Stimulated activated CD4-positive, alpha-beta T cell treated with anti-CD3 and anti-CD28 coated beads, TNF-alpha, amount 100 ng/mL, for 24 hours (primary cell): Measurements from ENCODE around the gene IL33.
A peak's percentile ranks its signal among the peaks of the same experiment; 100 is the strongest.

ENCODE experiments used
- DNase-seq, 3 experiments: peaks; one replicate each; pipeline ENCODE4 v3.0.0-alpha.2; 2020; ENCODE audit warnings: low read depth in 3 of 3

Gene IL33

GRCh38 chr9:6216951-6217350, 1.3 kb downstream of the IL33 start:
- DNase-seq, result no peak

- no peak for DNase-seq
Observed at GRCh38 chr9:6218099-6218502, 2.5 kb downstream of the IL33 start.

- no peak for DNase-seq
Observed at GRCh38 chr9:6219040-6219439, 3.4 kb downstream of the IL33 start.

- DNase-seq, result no peak
Observed at GRCh38 chr9:6219981-6220380, 4.4 kb downstream of the IL33 start.

- no peak for DNase-seq
Observed at GRCh38 chr9:6224393-6225154, 9.0 kb downstream of the IL33 start.

GRCh38 chr9:6226696-6227095, 11.1 kb downstream of the IL33 start:
- DNase-seq, result no peak

GRCh38 chr9:6229186-6229585, 13.6 kb downstream of the IL33 start:
- DNase-seq, result no peak

GRCh38 chr9:6229619-6230018, 14.0 kb downstream of the IL33 start:
- no peak for DNase-seq

- no peak for DNase-seq
Observed at GRCh38 chr9:6230037-6230780, 14.6 kb downstream of the IL33 start.

- no peak for DNase-seq
Observed at GRCh38 chr9:6232336-6232945, 16.8 kb downstream of the IL33 start.

- no peak for DNase-seq
Observed at GRCh38 chr9:6234014-6234413, 18.4 kb downstream of the IL33 start.

GRCh38 chr9:6237267-6237666, 21.7 kb downstream of the IL33 start:
- no peak for DNase-seq

- no peak for DNase-seq
Observed at GRCh38 chr9:6239048-6239461, 23.4 kb downstream of the IL33 start.

GRCh38 chr9:6239694-6240093, 24.1 kb downstream of the IL33 start:
- DNase-seq, result no peak

GRCh38 chr9:6243746-6244145, 28.1 kb downstream of the IL33 start:
- peak in 1 of 3 experiments; percentile 22 for DNase-seq

GRCh38 chr9:6247266-6247665, 31.7 kb downstream of the IL33 start:
- no peak for DNase-seq

GRCh38 chr9:6268826-6269397, 53.3 kb downstream of the IL33 start:
- DNase-seq, result no peak

GRCh38 chr9:6270896-6271295, 55.3 kb downstream of the IL33 start:
- no peak for DNase-seq

GRCh38 chr9:6271508-6272228, 56.1 kb downstream of the IL33 start:
- no peak for DNase-seq

- DNase-seq, result no peak
Observed at GRCh38 chr9:6272229-6272598, 56.6 kb downstream of the IL33 start.

GRCh38 chr9:6277417-6277816, 61.8 kb downstream of the IL33 start:
- DNase-seq, result no peak

- no peak for DNase-seq
Observed at GRCh38 chr9:6301858-6302257, 86.3 kb downstream of the IL33 start.
